GM19351 (cell line): ENCODE measurements around the gene KNTC1.
"Not testable (repeated sequence)": the region's sequence is repeated elsewhere in the genome, so short reads cannot be mapped to it uniquely, and the experiment has no call there.

Source experiments
- ATAC-seq: cut with Tn5 transposase; IDR thresholded peaks from one replicate; pipeline ENCODE4 v1.9.1; 2021; ENCODE audit warnings: mild to moderate bottlenecking, moderate library complexity; ENCODE audit not compliant: unreplicated experiment

KNTC1 gene

DNA sequence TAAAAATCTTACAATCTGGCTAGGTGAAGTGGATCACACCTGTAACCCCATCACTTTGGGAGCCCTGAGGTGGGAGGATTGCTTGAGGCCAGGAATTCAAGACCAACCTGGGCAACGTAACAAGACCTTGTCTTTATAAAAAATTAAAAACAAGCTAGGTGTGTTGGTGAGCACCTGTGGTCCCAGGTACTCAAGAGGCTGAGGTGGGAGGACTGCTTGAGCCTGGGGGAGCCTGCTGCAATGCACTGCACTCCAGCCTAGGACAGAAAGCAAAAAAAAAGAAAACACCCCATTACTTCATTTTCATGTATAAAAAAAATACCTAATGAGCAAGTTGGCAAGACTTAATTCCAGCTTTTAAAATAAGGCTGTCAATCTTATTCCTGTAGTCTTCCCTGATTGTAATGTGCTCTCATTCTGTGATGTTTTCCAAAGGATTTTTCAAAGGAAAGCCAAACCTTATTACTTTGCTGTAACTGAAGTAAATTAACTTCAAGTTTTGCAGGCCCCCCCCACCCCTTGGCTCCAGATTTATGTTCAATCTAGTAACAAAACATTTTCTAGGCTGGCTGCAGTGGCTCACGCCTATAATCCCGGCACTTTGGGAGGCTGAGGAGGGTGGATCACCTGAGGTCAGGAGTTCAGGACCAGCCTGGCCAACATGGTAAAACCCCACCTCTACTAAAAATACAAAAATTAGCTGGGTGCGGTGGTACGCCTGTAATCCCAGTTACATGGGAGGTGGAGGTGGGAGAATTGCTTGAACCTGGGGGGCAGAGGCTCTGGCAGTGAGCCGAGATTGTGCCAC lies 23.1 kb upstream of the KNTC1 start:
- ATAC-seq: no peak

DNA sequence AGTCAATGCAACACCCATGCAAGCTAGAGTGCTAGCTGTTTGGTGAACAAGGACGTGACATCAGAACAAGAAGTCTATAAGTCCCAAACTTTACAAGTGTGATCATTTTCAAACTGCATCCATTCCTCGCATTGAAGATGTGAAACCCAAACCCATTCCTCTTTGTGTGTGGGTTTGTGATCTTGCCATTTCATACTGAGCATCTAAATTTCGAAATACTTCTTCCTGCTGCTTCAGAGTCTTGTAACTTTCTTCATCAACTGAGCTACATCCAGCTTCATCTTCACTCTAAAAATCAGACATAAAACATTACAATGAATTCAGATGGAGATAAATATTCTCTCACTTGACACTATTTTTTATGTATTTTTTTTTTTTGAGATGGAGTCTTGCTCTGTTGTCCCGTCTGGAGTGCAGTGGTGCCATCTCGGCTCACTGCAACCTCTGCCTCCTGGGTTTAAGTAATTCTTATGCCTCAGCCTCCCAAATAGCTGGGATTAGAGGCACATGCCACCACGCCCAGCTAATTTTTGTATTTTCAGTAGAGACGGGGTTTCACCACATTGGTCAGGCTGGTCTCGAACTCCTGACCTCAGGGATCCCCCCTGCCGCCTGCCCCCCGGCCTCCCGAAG lies 21.5 kb upstream of the KNTC1 start:
- ATAC-seq: no peak

DNA sequence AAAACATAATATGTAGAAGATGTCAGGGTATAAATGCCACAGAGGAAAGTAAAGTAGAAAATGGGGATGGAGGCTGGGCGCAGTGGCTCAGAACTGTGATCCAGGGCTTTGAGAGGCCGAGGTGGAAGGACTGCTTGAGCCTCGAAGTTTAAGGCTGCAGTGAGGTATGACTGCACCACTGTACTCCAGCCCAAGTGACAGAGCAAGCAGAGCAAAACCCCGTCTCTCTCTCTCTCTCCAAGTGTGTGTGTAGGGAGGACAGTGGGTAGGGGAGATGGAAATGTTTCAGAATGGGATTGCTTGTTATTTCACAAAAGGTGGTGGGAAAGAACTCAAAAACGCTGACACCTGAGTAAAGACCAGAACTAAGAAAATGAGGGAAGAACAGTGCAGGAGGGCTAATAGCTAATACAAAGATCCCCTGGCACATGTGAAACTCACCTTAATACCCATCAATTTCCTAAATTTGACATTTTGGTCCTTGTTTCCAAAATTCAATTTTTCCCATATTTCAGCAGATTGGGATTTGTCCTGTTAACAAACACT lies 20.6 kb upstream of the KNTC1 start:
- ATAC-seq: no peak

DNA sequence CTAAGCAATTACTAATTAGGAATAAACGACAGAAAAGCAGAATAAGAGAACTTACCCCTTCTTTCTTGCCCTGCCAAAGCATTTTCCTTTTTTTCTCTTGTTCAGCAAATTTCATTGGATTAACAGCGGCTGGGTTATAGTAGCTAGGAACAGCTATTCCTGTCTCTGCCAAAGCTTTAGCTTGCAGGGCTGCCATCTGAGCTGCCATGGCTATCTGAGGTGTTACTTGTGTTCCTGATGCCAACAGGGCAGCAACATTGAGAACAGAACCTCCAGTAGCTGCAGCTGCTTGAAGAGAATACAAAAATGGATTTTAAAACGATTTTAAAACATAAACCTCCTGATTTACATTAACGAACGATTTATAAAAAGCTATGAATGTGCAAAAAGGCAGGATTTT lies 18.9 kb upstream of the KNTC1 start:
- ATAC-seq: no peak

DNA sequence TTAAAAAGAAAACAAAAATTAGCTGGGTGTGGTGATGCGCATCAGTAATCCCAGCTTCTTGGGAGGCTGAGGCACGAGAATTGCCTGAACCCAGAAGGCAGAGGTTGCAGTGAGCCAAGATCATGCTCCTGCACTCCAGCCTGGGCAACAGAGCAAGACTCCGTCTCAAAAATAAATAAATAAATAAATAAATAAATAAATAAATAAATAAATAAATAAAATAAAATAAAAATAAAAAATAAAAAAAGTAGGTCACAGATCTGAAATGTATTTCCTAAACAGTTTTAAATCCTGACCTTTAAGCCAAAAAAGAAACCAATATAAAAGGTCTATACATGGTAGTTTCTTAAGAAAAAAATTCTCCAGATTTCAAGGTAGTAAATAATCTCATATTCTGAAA lies 14.0 kb upstream of the KNTC1 start:
- not testable (repeated sequence) for ATAC-seq

DNA sequence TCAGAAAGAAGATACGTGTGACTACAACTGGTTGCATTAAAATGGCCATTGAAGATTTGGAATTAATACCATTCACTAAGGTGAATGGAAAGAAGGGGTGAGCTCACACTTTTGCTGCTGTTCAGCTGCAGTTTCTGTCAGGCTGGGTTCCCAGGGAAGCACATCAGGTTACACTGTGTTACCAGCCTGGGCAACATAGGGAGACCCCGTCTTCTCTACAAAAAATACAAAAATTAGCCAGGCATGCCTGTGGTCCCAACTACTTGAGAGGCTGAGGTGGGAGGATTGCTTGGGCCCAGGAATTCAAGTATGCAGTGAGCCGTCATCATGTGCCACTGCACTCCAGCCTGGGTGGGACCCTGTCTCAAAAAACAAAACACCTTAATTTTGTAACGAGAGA lies 13.4 kb upstream of the KNTC1 start:
- no peak for ATAC-seq

DNA sequence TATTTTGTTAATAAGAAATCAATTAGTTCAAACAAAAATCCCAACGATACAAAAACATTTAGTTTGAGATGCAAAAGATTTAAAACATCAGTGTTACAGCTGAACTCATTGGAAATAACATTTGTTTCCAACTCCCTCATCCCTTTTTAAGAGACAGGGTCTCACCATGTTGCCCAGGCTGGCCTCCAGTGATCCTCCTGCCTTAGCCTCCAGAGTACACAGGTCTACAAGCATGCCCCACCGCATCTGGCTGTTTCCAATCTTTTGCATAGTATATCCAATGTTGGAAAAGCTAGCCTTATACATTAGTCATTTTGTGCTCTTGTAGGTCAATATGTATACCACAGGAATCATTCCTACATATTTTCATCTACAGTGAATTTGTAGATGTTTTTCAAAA lies 11.8 kb upstream of the KNTC1 start:
- ATAC-seq: no peak

DNA sequence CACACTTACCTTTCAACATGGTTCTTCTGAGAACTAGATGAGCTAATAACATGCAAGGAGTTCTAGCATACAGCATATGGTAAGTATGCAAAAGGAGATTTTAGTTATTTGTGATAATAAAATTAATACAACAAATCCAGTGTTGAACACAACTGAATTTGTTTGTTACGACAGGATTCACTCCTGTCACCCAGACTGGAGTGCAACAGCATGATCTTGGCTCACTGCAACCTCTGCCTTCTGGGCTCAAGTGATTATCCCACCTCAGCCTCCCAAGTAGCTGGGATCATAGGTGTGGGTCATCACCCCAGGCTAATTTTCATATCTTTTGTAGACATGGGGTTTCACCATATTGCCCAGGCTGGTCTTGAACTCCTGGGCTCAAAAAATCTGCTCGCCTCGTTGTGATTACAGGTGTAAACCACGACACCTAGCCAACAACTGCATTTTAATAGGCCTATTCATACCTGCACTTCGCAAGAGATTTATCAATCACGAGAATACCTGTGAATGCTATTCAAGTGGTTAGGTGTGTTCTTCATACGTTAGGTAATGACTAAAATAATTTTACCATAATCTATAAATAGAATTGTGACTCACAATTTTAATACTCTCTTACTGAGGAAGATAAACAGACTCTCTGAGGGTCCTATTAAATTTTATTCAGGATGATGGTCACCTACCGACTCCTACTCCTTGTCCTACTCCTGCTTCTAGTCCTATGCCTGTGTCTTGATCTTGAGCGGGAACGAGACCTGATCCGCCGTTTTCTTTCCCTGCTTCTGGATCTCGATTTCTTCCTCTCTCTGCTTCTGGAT lies 10.3 kb upstream of the KNTC1 start:
- ATAC-seq: no peak

DNA sequence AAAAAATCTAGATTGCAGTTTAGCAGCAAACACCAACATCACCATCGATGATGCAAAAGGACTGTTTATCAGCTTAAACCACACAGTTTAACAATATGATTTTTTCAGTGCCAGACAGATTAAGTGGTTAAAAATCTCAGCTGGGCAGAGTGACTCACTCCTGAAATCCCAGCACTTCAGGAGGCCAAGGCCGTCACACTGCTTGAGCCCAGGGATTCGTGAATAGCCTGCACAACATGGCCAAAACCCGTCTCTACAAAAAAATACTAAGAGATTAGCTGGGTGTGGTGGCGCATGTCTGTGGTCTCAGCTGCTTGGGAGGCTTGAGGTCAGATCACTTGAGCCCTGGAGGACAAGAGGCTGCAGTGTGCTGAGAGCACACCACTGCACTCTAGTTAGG lies 9.2 kb upstream of the KNTC1 start:
- ATAC-seq: no peak

DNA sequence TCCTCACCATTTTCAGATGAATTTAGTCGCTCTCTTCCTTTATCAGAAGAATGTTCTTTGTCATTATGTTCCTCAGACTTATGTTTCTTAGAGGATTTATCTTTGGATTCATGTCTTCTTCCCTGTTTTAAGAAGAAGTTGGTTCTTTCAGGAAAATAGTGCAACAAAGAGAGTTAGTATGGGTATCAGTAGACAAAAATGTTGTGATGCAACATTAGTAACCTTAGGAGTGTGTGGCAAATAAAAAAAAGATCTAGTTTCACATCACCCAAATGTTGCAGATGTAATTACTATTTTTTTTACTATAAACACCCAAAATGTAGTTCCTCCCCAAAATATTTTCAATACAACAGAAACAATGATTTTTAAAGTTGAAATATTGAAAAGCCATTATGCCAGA lies 8.1 kb upstream of the KNTC1 start:
- no peak for ATAC-seq

DNA sequence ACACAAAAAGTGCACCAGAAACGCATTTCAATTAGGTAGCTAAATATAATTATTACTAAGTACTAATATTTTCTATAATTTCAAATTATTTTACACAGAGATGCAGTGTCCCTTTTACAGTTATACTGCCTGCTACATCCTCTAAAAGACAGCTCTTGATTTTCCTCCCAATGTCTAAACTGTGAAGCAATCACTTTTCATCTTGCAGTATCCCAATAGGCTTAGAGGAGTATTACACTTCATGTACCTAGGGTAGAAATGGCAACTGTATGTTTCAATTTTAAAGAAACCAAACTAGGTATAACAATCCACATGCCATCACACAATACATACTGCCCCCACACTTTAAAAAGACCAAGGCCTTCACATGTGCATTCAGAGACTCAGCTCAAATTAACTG lies 7.6 kb upstream of the KNTC1 start:
- ATAC-seq: no peak

DNA sequence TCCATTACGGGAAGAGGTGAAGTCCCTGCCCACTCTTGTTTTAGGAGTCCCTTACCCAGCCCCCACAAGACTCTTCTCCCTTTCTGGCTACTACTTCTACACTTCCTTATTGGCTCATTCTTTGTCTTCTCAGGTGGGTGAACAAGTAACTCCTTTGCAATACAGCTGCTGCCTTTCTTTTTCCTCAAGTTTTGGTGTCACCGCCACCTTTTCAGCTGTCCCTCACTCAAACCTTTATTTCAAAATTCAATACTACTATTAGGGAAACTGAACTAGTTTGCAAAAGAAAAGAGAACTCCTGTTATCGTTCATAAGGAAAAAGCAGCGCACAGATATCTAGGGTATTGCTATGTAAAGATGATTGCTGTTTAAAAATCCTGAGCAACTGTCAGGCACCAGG lies 6.4 kb upstream of the KNTC1 start:
- ATAC-seq: no peak

DNA sequence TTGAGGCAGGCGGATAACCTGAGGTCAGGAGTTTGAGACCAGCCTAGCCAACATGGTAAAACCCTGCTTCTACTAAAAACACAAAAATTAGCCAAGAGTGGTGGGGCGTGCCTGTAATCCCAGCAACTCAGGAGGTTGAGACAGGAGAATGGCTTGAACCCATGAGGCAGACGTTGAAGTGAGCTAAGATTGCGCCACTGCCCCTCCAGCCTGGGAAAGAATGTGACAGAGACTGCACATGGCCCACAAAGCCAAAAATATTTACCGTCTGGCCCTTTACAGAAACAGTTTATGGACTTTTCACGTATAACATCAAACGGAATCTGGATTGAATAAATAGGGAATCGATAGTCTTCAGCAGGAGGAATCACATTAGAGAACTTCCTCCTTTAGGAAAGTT lies 3.8 kb upstream of the KNTC1 start:
- no peak for ATAC-seq

DNA sequence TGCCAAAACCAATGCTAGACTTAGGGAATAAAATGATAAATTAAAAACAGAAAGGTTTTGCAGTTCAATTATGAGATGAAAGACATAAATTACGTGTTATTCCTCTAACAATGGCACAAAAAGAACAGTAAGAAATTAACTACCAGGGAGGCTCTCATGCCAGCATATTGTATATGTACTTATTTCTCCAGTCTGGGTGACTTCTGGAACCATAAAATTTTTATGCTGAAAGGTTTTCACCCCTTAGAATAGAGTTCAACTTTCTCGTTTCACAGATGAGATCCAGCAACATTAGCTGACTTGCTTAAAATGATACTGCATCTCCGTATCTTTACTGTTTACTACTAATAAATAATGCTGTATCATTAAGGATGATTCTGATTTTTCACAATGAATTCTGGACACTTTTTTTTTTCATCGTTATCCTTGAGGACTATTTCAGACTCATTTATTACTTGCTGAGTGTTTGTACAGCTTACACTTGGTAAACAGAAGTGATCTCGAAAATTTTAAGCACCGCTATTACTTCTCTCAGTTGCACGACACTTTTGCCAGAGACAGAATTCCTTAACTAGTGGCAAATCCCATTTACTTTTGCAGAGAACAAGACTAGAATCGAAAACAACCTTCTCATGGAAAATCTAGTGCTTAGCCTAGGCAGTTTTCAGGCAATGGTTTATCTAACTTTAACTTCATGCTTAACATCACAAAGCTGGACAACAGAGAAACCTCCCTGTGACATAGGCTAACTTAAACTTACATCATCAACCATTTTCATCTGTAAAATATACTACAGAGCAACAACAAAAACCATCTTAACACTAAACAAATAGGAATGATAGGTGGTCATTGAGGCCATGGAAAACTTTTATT lies 3.0 kb upstream of the KNTC1 start:
- no peak for ATAC-seq

DNA sequence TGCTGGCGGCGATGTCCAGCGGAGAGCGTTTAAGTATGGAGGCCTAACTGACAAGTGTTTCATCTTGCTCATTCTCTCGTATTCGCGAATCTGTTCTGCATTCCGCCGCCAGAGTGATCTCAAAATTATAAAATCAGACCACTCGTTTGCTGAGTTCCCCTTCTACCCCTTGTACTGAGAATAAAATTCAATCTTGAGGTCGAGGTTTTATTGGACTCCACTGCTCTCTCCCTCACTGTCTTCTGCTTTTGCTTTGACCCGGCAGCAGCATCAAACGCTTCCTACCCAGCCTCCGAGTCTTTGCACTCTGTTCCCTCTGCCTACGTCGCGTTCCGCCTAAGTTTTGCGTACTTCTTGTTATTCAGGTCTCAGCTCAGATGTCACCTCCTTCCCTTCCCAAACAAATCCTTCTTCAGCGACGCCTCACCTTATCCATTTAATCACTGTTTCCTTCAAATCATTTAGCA lies 462 bp downstream of the KNTC1 start:
- ATAC-seq: no peak

DNA sequence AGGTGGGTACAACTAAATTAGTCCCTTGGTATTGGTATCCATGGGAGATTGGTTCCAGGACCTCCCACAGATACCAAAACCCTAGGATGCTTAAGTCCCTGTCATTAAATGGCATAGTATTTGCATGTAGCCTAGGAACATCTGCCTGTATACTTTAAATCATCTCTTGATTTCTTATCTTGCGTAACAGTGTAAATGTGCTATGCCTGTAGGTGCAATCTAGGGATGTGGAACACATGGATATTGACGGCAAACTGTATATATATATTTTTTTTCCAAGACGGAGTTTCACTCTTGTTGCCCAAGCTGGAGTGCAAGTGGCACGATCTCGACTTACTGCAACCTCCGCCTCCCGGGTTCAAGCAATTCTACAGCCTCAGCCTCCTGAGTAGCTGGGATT lies 1.5 kb downstream of the KNTC1 start:
- no peak for ATAC-seq

DNA sequence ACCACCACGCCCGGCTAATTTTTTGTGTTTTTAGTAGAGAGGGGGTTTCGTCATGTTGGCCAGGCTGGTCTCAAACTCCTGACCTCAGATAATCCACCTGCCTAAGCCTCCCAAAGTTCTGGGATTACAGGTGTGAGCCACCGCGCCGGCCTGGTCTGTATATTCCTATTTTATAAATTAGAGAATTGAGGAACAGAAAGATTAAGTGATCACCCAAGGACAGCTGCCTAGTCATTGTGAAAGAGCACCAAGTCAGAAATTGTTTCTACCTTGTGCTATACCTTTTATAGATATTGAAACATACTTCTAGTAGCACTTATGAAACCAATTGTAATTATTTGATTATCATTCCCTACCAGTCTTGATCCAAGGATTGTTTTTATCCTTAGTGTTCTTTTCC lies 1.9 kb downstream of the KNTC1 start:
- ATAC-seq: no peak

DNA sequence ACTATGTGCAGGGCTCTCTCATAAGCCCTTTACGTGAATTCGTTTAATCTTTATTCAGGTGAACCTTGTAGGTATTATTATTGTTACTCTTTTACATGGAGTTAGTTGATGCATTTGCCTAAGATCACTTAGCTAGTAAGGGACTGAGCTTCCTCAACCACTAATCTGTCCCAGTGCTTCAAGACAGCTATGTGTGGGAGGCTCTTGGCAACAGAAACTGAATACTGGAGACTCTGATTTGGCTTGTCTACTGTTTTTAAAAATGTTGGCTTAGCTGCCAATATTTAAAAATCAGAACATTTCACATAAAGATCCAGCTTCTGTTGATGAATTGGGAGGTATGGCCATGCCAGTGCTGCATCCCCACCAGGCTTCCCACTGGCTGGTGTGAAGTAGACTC lies 6.8 kb downstream of the KNTC1 start:
- no peak for ATAC-seq

DNA sequence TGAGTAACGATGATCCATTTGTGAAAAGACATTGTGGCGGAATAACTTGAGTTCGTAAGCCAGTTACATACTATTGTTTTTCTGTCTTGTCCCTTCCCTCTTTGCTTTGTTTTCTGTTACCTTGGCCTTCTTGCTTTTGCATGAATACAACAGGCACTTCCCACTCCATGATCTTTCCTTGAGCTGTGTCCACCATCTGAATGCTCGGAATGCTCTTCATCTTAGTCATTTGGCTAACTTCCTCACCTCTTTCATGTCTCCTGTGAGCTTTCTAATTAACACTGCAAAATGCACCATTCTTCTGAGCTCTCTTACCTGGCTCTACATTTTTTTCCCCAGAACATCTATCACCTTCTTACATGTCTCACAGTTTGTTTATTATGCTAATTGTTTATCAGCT lies 10.0 kb downstream of the KNTC1 start:
- ATAC-seq: no peak

DNA sequence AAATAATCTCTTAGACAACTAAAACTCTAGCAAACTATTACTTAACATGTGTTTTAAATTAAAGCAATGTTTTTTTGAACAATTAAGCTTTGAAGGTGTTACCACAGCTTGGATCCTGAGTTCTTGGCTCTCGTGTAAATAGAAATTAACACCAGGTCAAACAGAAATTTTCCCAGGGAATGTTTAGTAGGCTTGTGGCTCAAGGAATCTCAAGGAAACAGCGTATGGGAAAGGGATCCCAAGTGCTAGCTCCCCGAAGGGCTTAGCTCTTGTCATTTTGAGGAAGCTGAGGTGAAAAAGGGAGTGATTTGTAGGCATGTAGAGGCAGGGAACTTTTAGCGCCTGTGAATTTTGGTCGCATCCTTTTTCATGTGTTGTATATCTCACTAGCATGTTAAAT lies 11.4 kb downstream of the KNTC1 start:
- no peak for ATAC-seq

DNA sequence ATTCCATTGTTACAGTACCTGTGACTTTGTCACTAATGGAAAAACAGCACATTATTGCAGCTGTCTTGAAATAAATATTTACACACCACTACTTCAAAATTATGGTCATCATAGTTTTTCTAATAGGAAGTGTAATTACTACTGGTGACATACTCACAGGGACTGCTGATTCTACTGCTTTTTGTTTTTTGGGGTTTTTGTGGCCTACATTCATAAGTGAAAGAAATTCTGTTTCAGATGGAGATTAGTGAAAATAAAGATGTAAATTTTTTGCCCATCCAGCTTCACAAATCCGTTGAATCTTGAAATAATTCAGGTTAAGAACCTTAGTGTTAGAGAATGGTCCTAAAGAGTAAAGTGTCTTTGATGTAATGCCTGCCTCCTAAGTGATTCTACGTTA lies 17.5 kb downstream of the KNTC1 start:
- no peak for ATAC-seq
